GM10266 (cell line): ENCODE measurements around the gene SPARC.

Experiments used
- DNase-seq: peaks from one replicate; pipeline ENCODE4 v3.0.0; 2012; ENCODE audit errors: extremely low spot score
- TF ChIP-seq, protein P1 (sequence below): IDR thresholded peaks from 2 replicates; pipeline ENCODE4 v1.5.1; 2012; ENCODE audit warnings: mild to moderate bottlenecking, low read depth; ENCODE audit not compliant: control insufficient read depth, insufficient read depth; ENCODE audit errors: missing control alignments

Gene SPARC

DNA sequence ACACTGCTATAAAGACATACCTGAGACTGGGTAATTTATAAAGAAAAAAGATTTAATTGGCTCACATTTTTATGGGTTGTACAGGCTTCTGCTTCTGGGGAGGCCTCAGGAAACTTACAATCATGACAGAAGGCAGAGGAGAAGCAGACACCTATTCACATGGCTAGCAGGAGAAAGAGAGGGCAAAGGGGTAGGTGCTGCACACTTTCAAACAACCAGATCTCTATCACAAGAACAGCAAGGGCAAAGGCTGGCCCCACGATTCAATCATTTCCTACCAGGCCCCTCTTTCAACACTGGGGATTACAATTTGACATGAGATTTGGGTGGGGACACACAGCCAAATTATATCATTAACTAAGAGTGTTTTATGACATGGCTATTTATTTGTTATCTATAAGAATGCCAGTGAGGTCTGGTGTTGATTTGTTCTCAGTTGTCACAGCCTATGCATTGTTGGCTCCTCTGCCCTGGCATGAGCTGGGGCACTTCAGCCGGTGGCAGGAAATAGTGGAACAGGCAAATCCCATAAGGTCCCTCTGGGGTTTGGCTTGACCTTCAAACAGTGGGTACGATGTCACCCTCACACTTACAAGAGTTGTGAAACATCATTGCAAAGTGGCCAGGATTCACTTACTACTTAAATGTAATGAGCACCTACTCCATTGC lies 44.1 kb downstream of the SPARC start:
- no peak for DNase-seq
- TF ChIP-seq, protein P1, sequence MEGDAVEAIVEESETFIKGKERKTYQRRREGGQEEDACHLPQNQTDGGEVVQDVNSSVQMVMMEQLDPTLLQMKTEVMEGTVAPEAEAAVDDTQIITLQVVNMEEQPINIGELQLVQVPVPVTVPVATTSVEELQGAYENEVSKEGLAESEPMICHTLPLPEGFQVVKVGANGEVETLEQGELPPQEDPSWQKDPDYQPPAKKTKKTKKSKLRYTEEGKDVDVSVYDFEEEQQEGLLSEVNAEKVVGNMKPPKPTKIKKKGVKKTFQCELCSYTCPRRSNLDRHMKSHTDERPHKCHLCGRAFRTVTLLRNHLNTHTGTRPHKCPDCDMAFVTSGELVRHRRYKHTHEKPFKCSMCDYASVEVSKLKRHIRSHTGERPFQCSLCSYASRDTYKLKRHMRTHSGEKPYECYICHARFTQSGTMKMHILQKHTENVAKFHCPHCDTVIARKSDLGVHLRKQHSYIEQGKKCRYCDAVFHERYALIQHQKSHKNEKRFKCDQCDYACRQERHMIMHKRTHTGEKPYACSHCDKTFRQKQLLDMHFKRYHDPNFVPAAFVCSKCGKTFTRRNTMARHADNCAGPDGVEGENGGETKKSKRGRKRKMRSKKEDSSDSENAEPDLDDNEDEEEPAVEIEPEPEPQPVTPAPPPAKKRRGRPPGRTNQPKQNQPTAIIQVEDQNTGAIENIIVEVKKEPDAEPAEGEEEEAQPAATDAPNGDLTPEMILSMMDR: no peak

DNA sequence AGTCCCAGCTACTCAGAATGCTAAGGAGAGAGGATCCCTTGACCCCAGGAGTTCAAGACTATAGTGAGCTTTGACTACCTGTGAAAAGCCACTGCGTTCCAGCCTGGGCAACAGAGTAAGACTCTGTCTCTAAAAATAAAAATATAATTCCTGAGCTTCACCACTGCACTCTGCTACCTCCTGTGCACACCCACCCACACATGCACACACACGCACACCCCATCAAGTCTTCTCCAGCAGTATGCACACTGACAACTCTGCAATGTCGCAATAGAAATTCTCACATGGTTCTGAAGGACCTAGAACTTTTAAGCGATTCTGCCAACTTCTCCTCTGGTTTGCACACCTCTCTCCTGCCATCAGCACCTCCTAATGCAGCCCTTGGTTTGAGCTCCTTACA lies 48.1 kb downstream of the SPARC start:
- TF ChIP-seq, protein P1: no peak
- no peak for DNase-seq

DNA sequence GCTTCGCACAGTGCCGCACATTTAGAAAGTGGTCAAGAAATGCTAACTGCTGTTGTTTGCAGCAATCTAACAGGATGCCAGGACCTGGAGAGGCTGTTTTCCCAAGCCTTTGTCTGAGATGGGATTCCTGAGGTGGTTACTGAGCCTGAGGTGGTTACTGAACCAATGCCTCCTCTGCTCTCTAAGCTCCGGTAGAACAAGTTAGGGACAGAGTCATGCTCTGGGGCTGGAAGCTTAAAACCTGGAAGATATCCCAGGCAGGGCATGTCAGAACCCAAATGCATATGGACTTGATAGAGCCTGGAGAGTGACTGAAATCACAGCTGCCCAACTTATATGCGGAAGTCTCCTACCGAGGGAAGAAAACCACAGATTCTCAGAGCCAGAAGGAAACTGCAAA lies 49.0 kb downstream of the SPARC start:
- TF ChIP-seq, protein P1: no peak
- DNase-seq: no peak

DNA sequence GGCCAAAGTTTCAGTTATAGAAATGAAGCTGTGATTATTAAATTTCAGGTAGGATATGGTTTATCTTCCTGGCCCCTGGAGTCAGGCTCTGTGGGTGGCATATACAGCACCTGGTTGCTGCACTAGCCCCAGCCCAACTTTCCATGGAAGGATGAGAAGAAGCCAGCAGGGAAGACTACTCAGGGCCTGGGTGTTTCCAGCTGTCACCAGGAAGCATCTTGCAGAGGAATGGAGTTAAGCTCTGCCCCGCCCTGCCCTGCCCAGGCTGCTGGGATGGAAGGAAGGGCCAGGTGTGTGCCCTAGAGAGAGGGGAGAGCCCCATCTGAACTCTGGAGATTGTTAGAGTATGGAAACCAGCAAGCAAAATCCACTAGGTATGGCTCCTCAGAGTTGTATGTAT lies 52.8 kb downstream of the SPARC start:
- no peak for DNase-seq
- TF ChIP-seq, protein P1: no peak

DNA sequence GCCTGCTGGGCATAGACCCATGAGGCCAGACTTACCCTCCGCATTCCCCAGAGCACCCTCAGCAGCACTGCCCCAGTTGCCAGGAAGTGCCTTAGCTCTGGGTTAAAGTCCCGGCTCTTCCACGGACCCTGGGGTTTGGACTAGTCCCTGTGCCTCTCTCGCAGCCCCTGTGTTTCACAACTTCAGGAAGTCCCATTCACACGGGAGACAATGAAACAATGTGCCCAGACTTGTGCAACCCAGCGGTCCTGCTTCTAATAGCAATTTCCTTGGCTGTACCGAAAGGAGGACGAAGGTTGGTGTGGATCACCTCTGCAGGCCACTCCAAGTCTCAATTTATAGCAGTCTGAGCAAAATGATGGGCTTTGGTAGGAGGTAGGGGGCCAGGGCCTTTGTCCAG lies 53.8 kb downstream of the SPARC start:
- no peak for DNase-seq
- TF ChIP-seq, protein P1: no peak

DNA sequence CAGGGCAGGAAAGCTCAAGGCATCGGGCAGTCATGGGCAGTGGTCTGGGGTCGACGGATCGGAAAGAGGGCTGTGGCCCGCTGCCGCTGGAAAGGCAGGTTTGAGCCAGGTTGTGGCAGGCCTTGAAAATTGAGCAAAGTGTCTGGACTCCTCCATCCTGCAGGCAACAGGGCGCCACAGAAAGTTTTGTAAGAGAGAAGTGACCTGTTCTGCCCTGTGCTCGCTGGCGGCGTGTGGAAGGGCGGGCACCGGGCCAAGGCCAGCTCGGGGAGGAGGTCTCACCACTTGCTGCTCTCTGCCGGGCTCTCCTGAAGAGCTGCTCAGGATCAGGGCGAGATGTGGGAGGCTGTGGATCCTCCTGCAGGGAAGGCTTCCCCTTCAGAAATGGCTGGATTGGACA lies 54.2 kb downstream of the SPARC start:
- no peak for DNase-seq
- TF ChIP-seq, protein P1: no peak

DNA sequence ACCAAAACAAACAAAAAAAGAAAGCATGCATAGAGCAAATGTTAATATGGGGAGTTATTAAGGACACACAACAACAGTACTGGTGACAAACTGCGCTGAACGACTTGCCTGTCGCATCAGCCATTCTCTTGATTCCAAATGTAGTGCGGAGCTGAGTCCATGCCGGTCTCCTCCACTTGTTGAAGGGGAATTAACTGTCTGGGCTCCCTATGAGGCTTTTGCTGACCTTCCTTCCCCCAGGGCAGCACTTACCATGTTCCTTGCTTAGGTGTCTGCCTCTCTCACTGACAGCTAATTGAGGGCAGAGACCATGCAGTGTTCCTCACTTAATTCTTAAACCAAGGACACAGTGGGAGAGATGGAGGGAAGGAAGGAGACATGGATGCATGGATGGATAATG lies 54.8 kb downstream of the SPARC start:
- DNase-seq: no peak
- TF ChIP-seq, protein P1: no peak
